ENCODE data around the gene ESPN. TPM values are rescaled to one million over a fixed set of nuclear protein-coding genes. Genes with fewer than 3 reads are reported as not detected.

ESPN gene
- total RNA-seq, 2 experiments from 2014 or later = 2.0 to 3.9 TPM

- Mint-ChIP-seq H3K4me1 (ENCODE audit: low read depth) (no peaks in the 10 kb centered on the region), H3K9me3 (no peaks in the 10 kb centered on the region), H3K36me3 (ENCODE audit: low read depth) (no peaks in the 10 kb centered on the region), H3K4me3 (no peak overlapping the region), H3K27me3 (no peaks in the 10 kb centered on the region), H3K27ac (no peak overlapping the region)
- no peaks in the 10 kb centered on the region for H3K9me3 ChIP-seq (ENCODE audit: control insufficient read depth in 1 of 2, insufficient read depth in 1 of 2, low read length in 2 of 2)
- no peak for DNase-seq
- no peaks in the 10 kb centered on the region for H3K36me3 ChIP-seq (ENCODE audit: insufficient read depth, low read length)
- ChIA-PET CTCF (no interaction called here), POLR2A (interaction anchor here (2.2 kb wide), 1 partner anchor 9 kb away, joined by 5 read pairs; no protein-coding TSS in a partner anchor)
- H3K27ac ChIP-seq (ENCODE audit: low read depth in 1 of 2, low read length in 2 of 2) = no peak overlapping the region
- no peaks in the 10 kb centered on the region for H3K4me1 ChIP-seq (ENCODE audit: insufficient read depth, low read length)
- intact Hi-C loops (cut with DNase I, micrococcal nuclease) = no loop called here
- ATAC-seq (ENCODE audit: poor library complexity) = no peak
- no peaks in the 10 kb centered on the region for H3K27me3 ChIP-seq (ENCODE audit: control insufficient read depth in 1 of 2, insufficient read depth in 2 of 2, low read length in 2 of 2)
- no peak for TF ChIP-seq CTCF (IDR thresholded peaks at IDR 0.05)
- no peak overlapping the region for H3K4me3 ChIP-seq (ENCODE audit: low read length)
Measured at GRCh38 chr1:6385488-6386191, 38.9 kb upstream of the ESPN start.

- H3K4me3 ChIP-seq (ENCODE audit: low read length) = no peak overlapping the region
- ATAC-seq (ENCODE audit: poor library complexity) = no peak
- H3K36me3 ChIP-seq (ENCODE audit: insufficient read depth, low read length) = no peaks in the 10 kb centered on the region
- H3K9me3 ChIP-seq (ENCODE audit: control insufficient read depth in 1 of 2, insufficient read depth in 1 of 2, low read length in 2 of 2) = no peaks in the 10 kb centered on the region
- DNase-seq = no peak
- Mint-ChIP-seq H3K27ac (no peak overlapping the region), H3K27me3 (no peaks in the 10 kb centered on the region), H3K4me1 (ENCODE audit: low read depth) (no peaks in the 10 kb centered on the region), H3K36me3 (ENCODE audit: low read depth) (no peaks in the 10 kb centered on the region), H3K9me3 (no peaks in the 10 kb centered on the region), H3K4me3 (no peak overlapping the region)
- no peaks in the 10 kb centered on the region for H3K27me3 ChIP-seq (ENCODE audit: control insufficient read depth in 1 of 2, insufficient read depth in 2 of 2, low read length in 2 of 2)
- ChIA-PET POLR2A (no interaction called here), CTCF (no interaction called here)
- H3K27ac ChIP-seq (ENCODE audit: low read depth in 1 of 2, low read length in 2 of 2) = no peak overlapping the region
- intact Hi-C loops (cut with DNase I, micrococcal nuclease) = no loop called here
- no peaks in the 10 kb centered on the region for H3K4me1 ChIP-seq (ENCODE audit: insufficient read depth, low read length)
- TF ChIP-seq CTCF (IDR thresholded peaks at IDR 0.05) = no peak
Measured at GRCh38 chr1:6386371-6386949, 38.1 kb upstream of the ESPN start.

- ATAC-seq (ENCODE audit: poor library complexity) (no peak), DNase-seq (no peak)
- Histone ChIP-seq H3K4me1 (ENCODE audit: insufficient read depth, low read length) (peaks cover 24% of the 10 kb centered on the region), H3K9me3 (ENCODE audit: control insufficient read depth in 1 of 2, insufficient read depth in 1 of 2, low read length in 2 of 2) (no peaks in the 10 kb centered on the region), H3K4me3 (ENCODE audit: low read length) (no peak overlapping the region), H3K27ac (ENCODE audit: low read depth in 1 of 2, low read length in 2 of 2) (no peak overlapping the region), H3K36me3 (ENCODE audit: insufficient read depth, low read length) (no peaks in the 10 kb centered on the region), H3K27me3 (ENCODE audit: control insufficient read depth in 1 of 2, insufficient read depth in 2 of 2, low read length in 2 of 2) (no peaks in the 10 kb centered on the region)
- intact Hi-C loops (cut with DNase I, micrococcal nuclease) = loop anchor here in 1 of 2 experiments (10.0 kb wide), 1 partner anchor 395 kb away; the partner anchor contains the start of gene CAMTA1
- no peaks in the 10 kb centered on the region for H3K36me3 Mint-ChIP-seq (ENCODE audit: low read depth)
- ChIA-PET CTCF (no interaction called here), POLR2A (no interaction called here)
- H3K27ac Mint-ChIP-seq = no peak overlapping the region
- H3K9me3 Mint-ChIP-seq = no peaks in the 10 kb centered on the region
- no peaks in the 10 kb centered on the region for H3K27me3 Mint-ChIP-seq
- no peak for TF ChIP-seq CTCF (IDR thresholded peaks at IDR 0.05)
- peaks cover 20% of the 10 kb centered on the region for H3K4me1 Mint-ChIP-seq (ENCODE audit: low read depth)
- no peak overlapping the region for H3K4me3 Mint-ChIP-seq
Measured at GRCh38 chr1:6389971-6390370, 34.6 kb upstream of the ESPN start.
